WTC11 (cell line): ENCODE measurements around the gene MEIG1. TPM values are rescaled to one million over a fixed set of nuclear protein-coding genes. Genes with fewer than 3 reads are reported as not detected.

Experiments
- CREM ChIP-seq: sonication (generic); formaldehyde crosslinking; IDR thresholded peaks from 2 replicates; pipeline ENCODE4 v1.8.1; 2022; ENCODE audit warnings: mild to moderate bottlenecking, missing genetic modification reagents, moderate library complexity
- EMX1 ChIP-seq: fragments of 250-450 bp; sonication (Bioruptor Pico); IDR thresholded peaks from 2 replicates; pipeline ENCODE4 v1.8.0; 2021; ENCODE audit warnings: mild to moderate bottlenecking
- GRHL2 ChIP-seq: fragments of 250-450 bp; sonication (Bioruptor Pico); IDR thresholded peaks from 2 replicates; pipeline ENCODE4 v1.8.0; 2022; ENCODE audit warnings: mild to moderate bottlenecking, moderate library complexity; ENCODE audit not compliant: insufficient replicate concordance, severe bottlenecking
- GTF2I ChIP-seq: fragments of 250-450 bp; sonication (Bioruptor Pico); conservative IDR thresholded peaks from 2 replicates; pipeline ENCODE4 v1.4.0; 2021; ENCODE audit warnings: mild to moderate bottlenecking
- NFATC4 ChIP-seq: fragments of 250-450 bp; sonication (Bioruptor Pico); IDR thresholded peaks from 2 replicates; pipeline ENCODE4 v1.9.0; 2021; ENCODE audit warnings: mild to moderate bottlenecking
- NR3C1 ChIP-seq: sonication (generic); formaldehyde crosslinking; conservative IDR thresholded peaks from 2 replicates; pipeline ENCODE4 v1.8.1; 2023; ENCODE audit warnings: low read depth, mild to moderate bottlenecking, missing genetic modification reagents
- RORB ChIP-seq: fragments of 250-450 bp; sonication (Bioruptor Pico); IDR thresholded peaks from 2 replicates; pipeline ENCODE4 v1.9.0; 2021; ENCODE audit warnings: mild to moderate bottlenecking
- SMAD3 ChIP-seq: sonication (generic); formaldehyde crosslinking; IDR thresholded peaks from 2 replicates; pipeline ENCODE4 v1.8.0; 2022; ENCODE audit warnings: missing genetic modification reagents, mild to moderate bottlenecking, borderline replicate concordance
- SP1 ChIP-seq: sonication (generic); formaldehyde crosslinking; conservative IDR thresholded peaks from 2 replicates; pipeline ENCODE4 v1.8.1; 2022; ENCODE audit warnings: missing genetic modification reagents
- total RNA-seq: library from RNA; stranded (reverse); gene quantifications from 3 replicates; pipeline ENCODE4 v1.2.3, GENCODE V29; 2021
- TF ChIP-seq, protein P1 (sequence below): sonication (generic); formaldehyde crosslinking; IDR thresholded peaks from 2 replicates; pipeline ENCODE4 v1.8.1; 2023; ENCODE audit warnings: mild to moderate bottlenecking, missing genetic modification reagents
- TF ChIP-seq, protein P2 (sequence below): fragments of 250-450 bp; sonication (Bioruptor Pico); conservative IDR thresholded peaks from 2 replicates; pipeline ENCODE4 v1.9.0; 2021; ENCODE audit warnings: mild to moderate bottlenecking
- TF ChIP-seq, protein P3 (sequence below): fragments of 250-450 bp; sonication (Bioruptor Pico); IDR thresholded peaks from 2 replicates; pipeline ENCODE4 v1.9.0; 2021; ENCODE audit warnings: mild to moderate bottlenecking
- TF ChIP-seq, protein P4 (sequence below): fragments of 200-600 bp; IDR thresholded peaks from 2 replicates; pipeline ENCODE4 v1.8.0; 2022; ENCODE audit warnings: antibody characterized with exemption
- TF ChIP-seq, protein P5 (sequence below): sonication (generic); formaldehyde crosslinking; conservative IDR thresholded peaks from 2 replicates; pipeline ENCODE4 v1.8.1; 2023; ENCODE audit warnings: mild to moderate bottlenecking, low read depth, missing genetic modification reagents, moderate library complexity
- TF ChIP-seq, protein P6 (sequence below): sonication (generic); formaldehyde crosslinking; IDR thresholded peaks from 2 replicates; pipeline ENCODE4 v1.8.1; 2022; ENCODE audit warnings: low read depth, mild to moderate bottlenecking, moderate library complexity, missing genetic modification reagents, borderline replicate concordance
- TF ChIP-seq, protein P7 (sequence below): sonication (generic); formaldehyde crosslinking; IDR thresholded peaks from 2 replicates; pipeline ENCODE4 v1.8.0; 2022; ENCODE audit warnings: mild to moderate bottlenecking, missing genetic modification reagents
- TF ChIP-seq, protein P8 (sequence below): sonication (generic); formaldehyde crosslinking; IDR thresholded peaks from 2 replicates; pipeline ENCODE4 v1.8.1; 2023; ENCODE audit warnings: mild to moderate bottlenecking, missing genetic modification reagents, borderline replicate concordance

Gene MEIG1
- total RNA-seq, 1 experiment from 2014 or later = not detected

DNA sequence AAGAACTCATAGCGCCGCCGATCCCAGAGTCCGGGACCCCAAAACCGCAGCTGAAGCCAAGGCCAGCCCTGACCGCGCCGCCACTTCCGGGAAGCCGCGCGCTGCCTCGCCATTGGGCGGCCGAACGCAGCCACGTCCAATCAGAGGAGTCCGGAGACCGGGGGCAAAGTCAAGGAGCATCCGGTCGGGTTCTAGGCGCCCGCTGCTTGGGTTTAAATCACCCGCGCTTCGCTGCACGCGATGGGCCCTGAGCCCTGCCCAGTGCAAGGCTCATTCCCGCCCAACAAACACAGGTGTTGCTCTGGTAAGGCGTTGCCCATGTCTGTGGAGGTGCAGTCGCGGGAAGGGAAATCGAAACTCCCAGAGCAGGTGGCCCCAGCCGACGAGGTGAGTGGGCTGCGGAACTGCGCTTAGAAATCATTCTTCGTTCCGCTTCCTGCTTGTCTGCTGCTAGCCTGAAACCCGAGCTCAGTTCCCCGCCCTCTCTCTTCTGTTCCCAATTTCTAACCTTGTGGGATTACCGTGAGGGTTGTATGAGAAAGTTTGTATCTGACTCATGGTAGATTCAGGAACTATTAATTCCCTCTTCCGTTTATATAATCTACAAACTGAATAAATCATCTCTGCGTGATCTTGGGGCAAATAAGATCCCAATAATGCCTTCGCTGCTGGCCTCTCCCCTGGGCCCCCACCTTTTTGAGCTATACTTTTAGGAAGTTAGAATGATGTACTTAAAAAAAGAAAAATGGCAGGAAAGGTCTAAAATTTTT, 5.0 kb upstream of the MEIG1 start, which contains the start of gene DCLRE1C (continued):
- TF ChIP-seq, protein P1, sequence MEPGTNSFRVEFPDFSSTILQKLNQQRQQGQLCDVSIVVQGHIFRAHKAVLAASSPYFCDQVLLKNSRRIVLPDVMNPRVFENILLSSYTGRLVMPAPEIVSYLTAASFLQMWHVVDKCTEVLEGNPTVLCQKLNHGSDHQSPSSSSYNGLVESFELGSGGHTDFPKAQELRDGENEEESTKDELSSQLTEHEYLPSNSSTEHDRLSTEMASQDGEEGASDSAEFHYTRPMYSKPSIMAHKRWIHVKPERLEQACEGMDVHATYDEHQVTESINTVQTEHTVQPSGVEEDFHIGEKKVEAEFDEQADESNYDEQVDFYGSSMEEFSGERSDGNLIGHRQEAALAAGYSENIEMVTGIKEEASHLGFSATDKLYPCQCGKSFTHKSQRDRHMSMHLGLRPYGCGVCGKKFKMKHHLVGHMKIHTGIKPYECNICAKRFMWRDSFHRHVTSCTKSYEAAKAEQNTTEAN (CRISPR knock-in tag) = 0 out of 2 replicates have a peak, but pooled peaks have one; percentile 58
- TF ChIP-seq EMX1 (no peak), NFATC4 (CRISPR knock-in tag) (no peak), GTF2I (CRISPR knock-in tag) (no peak), NR3C1 (0 out of 2 replicates have a peak, but pooled peaks have one; percentile 63), CREM (CRISPR knock-in tag) (no peak; the same call in 1 of the 2 replicates), SMAD3 (CRISPR knock-in tag) (0 out of 2 replicates have a peak, but pooled peaks have one; percentile 86), SP1 (no peak; the same call in 1 of the 2 replicates), RORB (CRISPR knock-in tag) (no peak), GRHL2 (no peak)
- TF ChIP-seq, protein P2, sequence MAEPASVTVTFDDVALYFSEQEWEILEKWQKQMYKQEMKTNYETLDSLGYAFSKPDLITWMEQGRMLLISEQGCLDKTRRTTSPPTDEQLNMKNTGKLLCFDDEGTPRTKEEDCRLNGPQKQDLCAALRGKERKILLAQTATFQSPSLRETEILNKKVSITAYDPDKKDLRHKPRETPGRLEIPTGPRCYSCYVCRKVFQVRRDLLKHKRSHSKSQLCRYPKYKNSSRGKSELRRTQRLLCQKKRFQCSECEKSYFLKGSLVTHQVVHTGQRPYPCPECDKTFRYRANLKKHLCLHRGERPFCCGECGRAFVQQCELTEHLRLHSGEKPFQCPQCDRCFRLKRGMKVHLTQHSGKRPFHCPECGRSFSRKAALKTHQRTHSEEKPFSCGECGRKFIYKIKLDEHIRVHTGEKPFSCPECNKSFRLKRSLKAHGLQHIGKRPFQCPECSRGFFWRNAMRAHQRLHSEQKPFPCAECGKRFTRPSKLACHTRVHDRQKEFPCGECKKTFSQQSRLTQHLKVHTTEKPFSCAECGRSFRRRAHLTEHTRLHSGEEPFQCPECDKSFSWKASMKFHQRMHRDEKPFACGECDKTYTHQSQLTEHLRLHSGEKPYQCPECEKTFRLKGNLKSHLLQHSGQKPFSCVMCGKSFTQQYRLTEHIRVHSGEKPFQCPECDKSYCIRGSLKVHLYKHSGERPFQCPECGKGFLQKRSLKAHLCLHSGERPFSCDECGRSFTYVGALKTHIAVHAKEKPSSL = no peak
- TF ChIP-seq, protein P3, sequence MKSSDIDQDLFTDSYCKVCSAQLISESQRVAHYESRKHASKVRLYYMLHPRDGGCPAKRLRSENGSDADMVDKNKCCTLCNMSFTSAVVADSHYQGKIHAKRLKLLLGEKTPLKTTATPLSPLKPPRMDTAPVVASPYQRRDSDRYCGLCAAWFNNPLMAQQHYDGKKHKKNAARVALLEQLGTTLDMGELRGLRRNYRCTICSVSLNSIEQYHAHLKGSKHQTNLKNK = no peak
- TF ChIP-seq, protein P4, sequence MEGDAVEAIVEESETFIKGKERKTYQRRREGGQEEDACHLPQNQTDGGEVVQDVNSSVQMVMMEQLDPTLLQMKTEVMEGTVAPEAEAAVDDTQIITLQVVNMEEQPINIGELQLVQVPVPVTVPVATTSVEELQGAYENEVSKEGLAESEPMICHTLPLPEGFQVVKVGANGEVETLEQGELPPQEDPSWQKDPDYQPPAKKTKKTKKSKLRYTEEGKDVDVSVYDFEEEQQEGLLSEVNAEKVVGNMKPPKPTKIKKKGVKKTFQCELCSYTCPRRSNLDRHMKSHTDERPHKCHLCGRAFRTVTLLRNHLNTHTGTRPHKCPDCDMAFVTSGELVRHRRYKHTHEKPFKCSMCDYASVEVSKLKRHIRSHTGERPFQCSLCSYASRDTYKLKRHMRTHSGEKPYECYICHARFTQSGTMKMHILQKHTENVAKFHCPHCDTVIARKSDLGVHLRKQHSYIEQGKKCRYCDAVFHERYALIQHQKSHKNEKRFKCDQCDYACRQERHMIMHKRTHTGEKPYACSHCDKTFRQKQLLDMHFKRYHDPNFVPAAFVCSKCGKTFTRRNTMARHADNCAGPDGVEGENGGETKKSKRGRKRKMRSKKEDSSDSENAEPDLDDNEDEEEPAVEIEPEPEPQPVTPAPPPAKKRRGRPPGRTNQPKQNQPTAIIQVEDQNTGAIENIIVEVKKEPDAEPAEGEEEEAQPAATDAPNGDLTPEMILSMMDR = no peak
- TF ChIP-seq, protein P5, sequence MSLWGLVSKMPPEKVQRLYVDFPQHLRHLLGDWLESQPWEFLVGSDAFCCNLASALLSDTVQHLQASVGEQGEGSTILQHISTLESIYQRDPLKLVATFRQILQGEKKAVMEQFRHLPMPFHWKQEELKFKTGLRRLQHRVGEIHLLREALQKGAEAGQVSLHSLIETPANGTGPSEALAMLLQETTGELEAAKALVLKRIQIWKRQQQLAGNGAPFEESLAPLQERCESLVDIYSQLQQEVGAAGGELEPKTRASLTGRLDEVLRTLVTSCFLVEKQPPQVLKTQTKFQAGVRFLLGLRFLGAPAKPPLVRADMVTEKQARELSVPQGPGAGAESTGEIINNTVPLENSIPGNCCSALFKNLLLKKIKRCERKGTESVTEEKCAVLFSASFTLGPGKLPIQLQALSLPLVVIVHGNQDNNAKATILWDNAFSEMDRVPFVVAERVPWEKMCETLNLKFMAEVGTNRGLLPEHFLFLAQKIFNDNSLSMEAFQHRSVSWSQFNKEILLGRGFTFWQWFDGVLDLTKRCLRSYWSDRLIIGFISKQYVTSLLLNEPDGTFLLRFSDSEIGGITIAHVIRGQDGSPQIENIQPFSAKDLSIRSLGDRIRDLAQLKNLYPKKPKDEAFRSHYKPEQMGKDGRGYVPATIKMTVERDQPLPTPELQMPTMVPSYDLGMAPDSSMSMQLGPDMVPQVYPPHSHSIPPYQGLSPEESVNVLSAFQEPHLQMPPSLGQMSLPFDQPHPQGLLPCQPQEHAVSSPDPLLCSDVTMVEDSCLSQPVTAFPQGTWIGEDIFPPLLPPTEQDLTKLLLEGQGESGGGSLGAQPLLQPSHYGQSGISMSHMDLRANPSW = no peak
- TF ChIP-seq, protein P6, sequence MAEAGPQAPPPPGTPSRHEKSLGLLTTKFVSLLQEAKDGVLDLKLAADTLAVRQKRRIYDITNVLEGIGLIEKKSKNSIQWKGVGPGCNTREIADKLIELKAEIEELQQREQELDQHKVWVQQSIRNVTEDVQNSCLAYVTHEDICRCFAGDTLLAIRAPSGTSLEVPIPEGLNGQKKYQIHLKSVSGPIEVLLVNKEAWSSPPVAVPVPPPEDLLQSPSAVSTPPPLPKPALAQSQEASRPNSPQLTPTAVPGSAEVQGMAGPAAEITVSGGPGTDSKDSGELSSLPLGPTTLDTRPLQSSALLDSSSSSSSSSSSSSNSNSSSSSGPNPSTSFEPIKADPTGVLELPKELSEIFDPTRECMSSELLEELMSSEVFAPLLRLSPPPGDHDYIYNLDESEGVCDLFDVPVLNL = peak; percentile 90
- TF ChIP-seq, protein P7, sequence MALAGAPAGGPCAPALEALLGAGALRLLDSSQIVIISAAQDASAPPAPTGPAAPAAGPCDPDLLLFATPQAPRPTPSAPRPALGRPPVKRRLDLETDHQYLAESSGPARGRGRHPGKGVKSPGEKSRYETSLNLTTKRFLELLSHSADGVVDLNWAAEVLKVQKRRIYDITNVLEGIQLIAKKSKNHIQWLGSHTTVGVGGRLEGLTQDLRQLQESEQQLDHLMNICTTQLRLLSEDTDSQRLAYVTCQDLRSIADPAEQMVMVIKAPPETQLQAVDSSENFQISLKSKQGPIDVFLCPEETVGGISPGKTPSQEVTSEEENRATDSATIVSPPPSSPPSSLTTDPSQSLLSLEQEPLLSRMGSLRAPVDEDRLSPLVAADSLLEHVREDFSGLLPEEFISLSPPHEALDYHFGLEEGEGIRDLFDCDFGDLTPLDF (CRISPR knock-in tag) = peak; percentile 78; the same call in 1 of the 2 replicates
- TF ChIP-seq, protein P8, sequence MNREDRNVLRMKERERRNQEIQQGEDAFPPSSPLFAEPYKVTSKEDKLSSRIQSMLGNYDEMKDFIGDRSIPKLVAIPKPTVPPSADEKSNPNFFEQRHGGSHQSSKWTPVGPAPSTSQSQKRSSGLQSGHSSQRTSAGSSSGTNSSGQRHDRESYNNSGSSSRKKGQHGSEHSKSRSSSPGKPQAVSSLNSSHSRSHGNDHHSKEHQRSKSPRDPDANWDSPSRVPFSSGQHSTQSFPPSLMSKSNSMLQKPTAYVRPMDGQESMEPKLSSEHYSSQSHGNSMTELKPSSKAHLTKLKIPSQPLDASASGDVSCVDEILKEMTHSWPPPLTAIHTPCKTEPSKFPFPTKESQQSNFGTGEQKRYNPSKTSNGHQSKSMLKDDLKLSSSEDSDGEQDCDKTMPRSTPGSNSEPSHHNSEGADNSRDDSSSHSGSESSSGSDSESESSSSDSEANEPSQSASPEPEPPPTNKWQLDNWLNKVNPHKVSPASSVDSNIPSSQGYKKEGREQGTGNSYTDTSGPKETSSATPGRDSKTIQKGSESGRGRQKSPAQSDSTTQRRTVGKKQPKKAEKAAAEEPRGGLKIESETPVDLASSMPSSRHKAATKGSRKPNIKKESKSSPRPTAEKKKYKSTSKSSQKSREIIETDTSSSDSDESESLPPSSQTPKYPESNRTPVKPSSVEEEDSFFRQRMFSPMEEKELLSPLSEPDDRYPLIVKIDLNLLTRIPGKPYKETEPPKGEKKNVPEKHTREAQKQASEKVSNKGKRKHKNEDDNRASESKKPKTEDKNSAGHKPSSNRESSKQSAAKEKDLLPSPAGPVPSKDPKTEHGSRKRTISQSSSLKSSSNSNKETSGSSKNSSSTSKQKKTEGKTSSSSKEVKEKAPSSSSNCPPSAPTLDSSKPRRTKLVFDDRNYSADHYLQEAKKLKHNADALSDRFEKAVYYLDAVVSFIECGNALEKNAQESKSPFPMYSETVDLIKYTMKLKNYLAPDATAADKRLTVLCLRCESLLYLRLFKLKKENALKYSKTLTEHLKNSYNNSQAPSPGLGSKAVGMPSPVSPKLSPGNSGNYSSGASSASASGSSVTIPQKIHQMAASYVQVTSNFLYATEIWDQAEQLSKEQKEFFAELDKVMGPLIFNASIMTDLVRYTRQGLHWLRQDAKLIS = 0 out of 2 replicates have a peak, but pooled peaks have one; percentile 69
